Uterus (tissue), 4 donors: Measurements from ENCODE around the gene RRAD. TPM values are rescaled to one million over a fixed set of nuclear protein-coding genes. Genes with fewer than 3 reads are reported as not detected.

Experiments
- DNase-seq, 2 donors: peaks; one replicate each; pipeline ENCODE4 v3.0.0-alpha.2; 2019 to 2020
- H3K27ac ChIP-seq, 2 donors: fragments of 200-600 bp; sonication (generic); 1 replicate in 1 of 2; 2 replicates in 1 of 2; pipeline ENCODE4 v1.5.1; 2016 to 2018
- H3K27me3 ChIP-seq, 2 donors: fragments of 200-600 bp; sonication (generic); one replicate each; pipeline ENCODE4 v1.5.1; 2018 to 2019; ENCODE audit warnings: control low read depth in 1 of 2
- H3K36me3 ChIP-seq, 2 donors: fragments of 200-600 bp; sonication (generic); one replicate each; pipeline ENCODE4 v1.5.1; 2019; ENCODE audit warnings: control low read depth in 1 of 2
- H3K4me1 ChIP-seq, 2 donors: fragments of 200-600 bp; sonication (generic); one replicate each; pipeline ENCODE4 v1.5.1; 2018 to 2019; ENCODE audit warnings: control low read depth in 1 of 2
- H3K4me3 ChIP-seq, 2 donors: fragments of 200-600 bp; sonication (generic); 1 replicate in 1 of 2; 2 replicates in 1 of 2; pipeline ENCODE4 v1.5.1; 2018 to 2019; ENCODE audit warnings: mild to moderate bottlenecking in 1 of 2
- H3K9me3 ChIP-seq, 2 donors: fragments of 200-600 bp; sonication (generic); one replicate each; pipeline ENCODE4 v1.5.1; 2019; ENCODE audit warnings: control low read depth in 1 of 2
- POLR2A ChIP-seq, 2 donors: fragments of 450-650 bp; IDR thresholded peaks; one replicate each; pipeline ENCODE4 v1.6.1; 2016; ENCODE audit warnings: antibody characterized with exemption in 2 of 2, mild to moderate bottlenecking in 1 of 2, moderate library complexity in 1 of 2
- intact Hi-C: fragments of 100-400 bp; cut with DNase I; formaldehyde crosslinking; loops from one replicate; pipeline ENCODE4 v1.15.1; 2023; ENCODE audit warnings: low total_unique reads
- total RNA-seq, 4 donors: library from RNA; depleted of rRNA in 3 of 4; stranded (reverse); fragments of >200 nt in 3 of 4; gene quantifications; one replicate each; pipeline versions ENCODE4 v1.1.0 to v1.2.4, GENCODE V29; 2014 to 2023
- TF ChIP-seq, protein P1 (sequence below), 4 experiments: fragments of 200-600 bp in 2 of 4; fragments of 450-650 bp in 2 of 4; sonication (generic) in 2 of 4; IDR thresholded peaks; one replicate each; pipeline ENCODE4 v1.5.1; 2016 to 2019; ENCODE audit warnings: antibody characterized with exemption in 4 of 4, mild to moderate bottlenecking in 2 of 4, moderate library complexity in 1 of 4
- donor health status: DM: yes; HTN: yes; CAD: no.

RRAD gene
- total RNA-seq, 4 donors from 2014 or later, result 7.5 to 32.8 (median 18.8) TPM

- no peaks in the 10 kb centered on the region for H3K9me3 ChIP-seq
- TF ChIP-seq, protein P1, sequence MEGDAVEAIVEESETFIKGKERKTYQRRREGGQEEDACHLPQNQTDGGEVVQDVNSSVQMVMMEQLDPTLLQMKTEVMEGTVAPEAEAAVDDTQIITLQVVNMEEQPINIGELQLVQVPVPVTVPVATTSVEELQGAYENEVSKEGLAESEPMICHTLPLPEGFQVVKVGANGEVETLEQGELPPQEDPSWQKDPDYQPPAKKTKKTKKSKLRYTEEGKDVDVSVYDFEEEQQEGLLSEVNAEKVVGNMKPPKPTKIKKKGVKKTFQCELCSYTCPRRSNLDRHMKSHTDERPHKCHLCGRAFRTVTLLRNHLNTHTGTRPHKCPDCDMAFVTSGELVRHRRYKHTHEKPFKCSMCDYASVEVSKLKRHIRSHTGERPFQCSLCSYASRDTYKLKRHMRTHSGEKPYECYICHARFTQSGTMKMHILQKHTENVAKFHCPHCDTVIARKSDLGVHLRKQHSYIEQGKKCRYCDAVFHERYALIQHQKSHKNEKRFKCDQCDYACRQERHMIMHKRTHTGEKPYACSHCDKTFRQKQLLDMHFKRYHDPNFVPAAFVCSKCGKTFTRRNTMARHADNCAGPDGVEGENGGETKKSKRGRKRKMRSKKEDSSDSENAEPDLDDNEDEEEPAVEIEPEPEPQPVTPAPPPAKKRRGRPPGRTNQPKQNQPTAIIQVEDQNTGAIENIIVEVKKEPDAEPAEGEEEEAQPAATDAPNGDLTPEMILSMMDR (IDR thresholded peaks at IDR 0.05), result peak in 2 of 4 experiments; percentile 7 to 41
- TF ChIP-seq POLR2A (IDR thresholded peaks at IDR 0.05), result peak; percentile 33 to 86
- H3K4me3 ChIP-seq, result peak within 1 kb of the TSS; percentile 78 to 94
- peaks cover 0 to 29% of the 10 kb centered on the region in 2 donors for H3K4me1 ChIP-seq
- H3K27ac ChIP-seq, result peak within 1 kb of the TSS; percentile 91 to 93
- no peaks in the 10 kb centered on the region for H3K27me3 ChIP-seq
- peak; percentile 83 to 90 for DNase-seq
- H3K36me3 ChIP-seq, result no peaks in the 10 kb centered on the region
- intact Hi-C loops, result no loop called here
Measured at GRCh38 chr16:66934138-66934838, 9.0 kb upstream of the RRAD start, which contains the start of gene CIAO2B. CIAO2B (minus strand) TSS chr16:66934402; CDS start chr16:66934364, 38 bp downstream.

GRCh38 chr16:66933776-66934137 lies 8.4 kb upstream of the RRAD start:
- peak overlapping the region; percentile 91 to 93 for H3K27ac ChIP-seq
- no peak for TF ChIP-seq POLR2A (IDR thresholded peaks at IDR 0.05)
- TF ChIP-seq, protein P1 (IDR thresholded peaks at IDR 0.05), result no peak
- peak overlapping the region; percentile 78 to 94 for H3K4me3 ChIP-seq
- DNase-seq, result no peak
- no peaks in the 10 kb centered on the region for H3K9me3 ChIP-seq
- H3K4me1 ChIP-seq, result peaks cover 0 to 29% of the 10 kb centered on the region in 2 donors
- no peaks in the 10 kb centered on the region for H3K36me3 ChIP-seq
- no peaks in the 10 kb centered on the region for H3K27me3 ChIP-seq
- intact Hi-C loops, result no loop called here

- H3K4me3 ChIP-seq, result no peak overlapping the region
- no peak for TF ChIP-seq POLR2A (IDR thresholded peaks at IDR 0.05)
- TF ChIP-seq, protein P1 (IDR thresholded peaks at IDR 0.05), result no peak
- intact Hi-C loops, result no loop called here
- no peaks in the 10 kb centered on the region for H3K27me3 ChIP-seq
- H3K9me3 ChIP-seq, result no peaks in the 10 kb centered on the region
- peaks cover 0 to 29% of the 10 kb centered on the region in 2 donors for H3K4me1 ChIP-seq
- no peaks in the 10 kb centered on the region for H3K36me3 ChIP-seq
- DNase-seq, result no peak
- H3K27ac ChIP-seq, result no peak overlapping the region
Measured at GRCh38 chr16:66932076-66932475, 6.7 kb upstream of the RRAD start.

DNA sequence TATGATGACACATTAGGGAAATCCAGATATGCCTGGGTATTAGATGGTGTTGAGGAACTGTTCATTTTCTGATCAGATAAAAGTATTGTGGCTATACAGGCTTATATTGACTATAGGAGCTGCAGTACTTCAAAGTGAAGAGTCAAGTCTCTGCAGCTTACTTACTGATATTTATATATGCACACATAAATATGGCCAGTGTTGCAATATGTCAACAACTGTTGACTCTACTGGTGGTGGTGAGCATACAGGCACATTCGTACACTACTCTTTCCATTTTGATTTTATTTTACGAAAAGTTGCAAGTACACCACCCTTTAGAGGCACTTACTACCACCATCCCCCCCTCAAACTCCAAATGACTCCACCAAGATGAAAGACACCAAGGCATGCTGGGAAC lies 6.3 kb upstream of the RRAD start:
- intact Hi-C loops, result no loop called here
- H3K4me3 ChIP-seq, result no peak overlapping the region
- TF ChIP-seq, protein P1 (IDR thresholded peaks at IDR 0.05), result no peak
- no peak for TF ChIP-seq POLR2A (IDR thresholded peaks at IDR 0.05)
- H3K36me3 ChIP-seq, result no peaks in the 10 kb centered on the region
- no peak for DNase-seq
- H3K27me3 ChIP-seq, result no peaks in the 10 kb centered on the region
- H3K27ac ChIP-seq, result no peak overlapping the region
- H3K4me1 ChIP-seq, result peaks cover 0 to 28% of the 10 kb centered on the region in 2 donors
- no peaks in the 10 kb centered on the region for H3K9me3 ChIP-seq

- no peak overlapping the region for H3K4me3 ChIP-seq
- TF ChIP-seq, protein P1 (IDR thresholded peaks at IDR 0.05), result no peak
- TF ChIP-seq POLR2A (IDR thresholded peaks at IDR 0.05), result no peak
- intact Hi-C loops, result no loop called here
- no peak overlapping the region for H3K27ac ChIP-seq
- no peaks in the 10 kb centered on the region for H3K9me3 ChIP-seq
- no peak for DNase-seq
- H3K27me3 ChIP-seq, result no peaks in the 10 kb centered on the region
- H3K36me3 ChIP-seq, result no peaks in the 10 kb centered on the region
- peaks cover 0 to 13% of the 10 kb centered on the region in 2 donors for H3K4me1 ChIP-seq
Measured at GRCh38 chr16:66930189-66930588, 4.9 kb upstream of the RRAD start.
